Measurements from ENCODE around the gene FHL5.

Gene FHL5

GRCh38 chr6:96537726-96538125, 25.2 kb upstream of the FHL5 start:
- Histone ChIP-seq H3K27me3 (ENCODE audit: control insufficient read depth in 1 of 2, insufficient read depth in 1 of 2, low read length in 2 of 2) (no peaks in the 10 kb centered on the region), H2BK12ac (ENCODE audit: low read length in 2 of 2) (no peak overlapping the region), H3K9me3 (ENCODE audit: control insufficient read depth, low read length) (no peaks in the 10 kb centered on the region), H2AFZ (ENCODE audit: low read depth, low read length) (no peak overlapping the region), H2BK5ac (ENCODE audit: low read depth, low read length, poor library complexity, severe bottlenecking) (no peak overlapping the region), H3K4me3 (ENCODE audit: insufficient read depth in 1 of 2, low read depth in 1 of 2, low read length in 2 of 2) (no peak overlapping the region), H2BK120ac (ENCODE audit: low read depth, low read length) (no peak overlapping the region), H2AK5ac (ENCODE audit: low read length, severe bottlenecking) (no peak overlapping the region), H3K18ac (ENCODE audit: low read depth in 1 of 2, low read length in 2 of 2) (no peak overlapping the region), H3K4ac (ENCODE audit: low read depth in 1 of 2, low read length in 2 of 2) (no peak overlapping the region), H2BK15ac (ENCODE audit: low read depth, poor library complexity, severe bottlenecking) (no peak overlapping the region), H3K14ac (ENCODE audit: low read length in 2 of 2) (no peak overlapping the region), H3K4me2 (ENCODE audit: low read length, poor library complexity, severe bottlenecking) (no peak overlapping the region), H3K4me1 (ENCODE audit: control insufficient read depth, insufficient read depth, low read depth, low read length) (no peaks in the 10 kb centered on the region), H3K23ac (ENCODE audit: low read length in 2 of 2) (no peak overlapping the region), H4K8ac (ENCODE audit: low read length) (no peak overlapping the region), H3K9ac (ENCODE audit: low read length) (no peak overlapping the region), H3K79me1 (replicated peaks; ENCODE audit: low read length, poor library complexity, severe bottlenecking) (no peaks in the 10 kb centered on the region), H3K27ac (ENCODE audit: low read length, poor library complexity, severe bottlenecking) (no peak overlapping the region), H4K91ac (ENCODE audit: low read length) (no peak overlapping the region), H3K36me3 (ENCODE audit: control insufficient read depth in 1 of 2, insufficient read depth in 2 of 2, low read depth in 1 of 2, low read length in 2 of 2) (peaks cover 0 to 74% of the 10 kb centered on the region in 2 experiments)
- 85% methylated on average over 3 of the region's 5 CpGs for WGBS
- DNase-seq, result no peak

- Histone ChIP-seq H2BK120ac (ENCODE audit: low read depth, low read length) (no peak overlapping the region), H3K4me2 (ENCODE audit: low read length, poor library complexity, severe bottlenecking) (no peak overlapping the region), H3K27ac (ENCODE audit: low read length, poor library complexity, severe bottlenecking) (no peak overlapping the region), H3K79me1 (replicated peaks; ENCODE audit: low read length, poor library complexity, severe bottlenecking) (no peaks in the 10 kb centered on the region), H3K4me1 (ENCODE audit: control insufficient read depth, insufficient read depth, low read depth, low read length) (no peaks in the 10 kb centered on the region), H2AK5ac (ENCODE audit: low read length, severe bottlenecking) (no peak overlapping the region), H2BK5ac (ENCODE audit: low read depth, low read length, poor library complexity, severe bottlenecking) (no peak overlapping the region), H2BK12ac (ENCODE audit: low read length in 2 of 2) (no peak overlapping the region), H2AFZ (ENCODE audit: low read depth, low read length) (no peak overlapping the region), H3K23ac (ENCODE audit: low read length in 2 of 2) (no peak overlapping the region), H3K9ac (ENCODE audit: low read length) (no peak overlapping the region), H3K9me3 (ENCODE audit: control insufficient read depth, low read length) (no peaks in the 10 kb centered on the region), H2BK15ac (ENCODE audit: low read depth, poor library complexity, severe bottlenecking) (no peak overlapping the region), H3K4ac (ENCODE audit: low read depth in 1 of 2, low read length in 2 of 2) (no peak overlapping the region), H4K91ac (ENCODE audit: low read length) (no peak overlapping the region), H3K14ac (ENCODE audit: low read length in 2 of 2) (no peak overlapping the region), H3K36me3 (ENCODE audit: control insufficient read depth in 1 of 2, insufficient read depth in 2 of 2, low read depth in 1 of 2, low read length in 2 of 2) (peaks cover 0 to 89% of the 10 kb centered on the region in 2 experiments), H4K8ac (ENCODE audit: low read length) (no peak overlapping the region), H3K27me3 (ENCODE audit: control insufficient read depth in 1 of 2, insufficient read depth in 1 of 2, low read length in 2 of 2) (no peaks in the 10 kb centered on the region), H3K4me3 (ENCODE audit: insufficient read depth in 1 of 2, low read depth in 1 of 2, low read length in 2 of 2) (no peak overlapping the region), H3K18ac (ENCODE audit: low read depth in 1 of 2, low read length in 2 of 2) (no peak overlapping the region)
- peak; percentile 14 for DNase-seq
Observed at GRCh38 chr6:96542702-96543101, 20.2 kb upstream of the FHL5 start.

GRCh38 chr6:96545882-96546281, 17.0 kb upstream of the FHL5 start:
- H3K4me2 ChIP-seq (ENCODE audit: low read length, poor library complexity, severe bottlenecking), result no peak overlapping the region
- H2BK12ac ChIP-seq (ENCODE audit: low read length in 2 of 2), result no peak overlapping the region
- H3K9ac ChIP-seq (ENCODE audit: low read length), result no peak overlapping the region
- no peak overlapping the region for H4K8ac ChIP-seq (ENCODE audit: low read length)
- no peak overlapping the region for H4K91ac ChIP-seq (ENCODE audit: low read length)
- no peak overlapping the region for H2AK5ac ChIP-seq (ENCODE audit: low read length, severe bottlenecking)
- no peaks in the 10 kb centered on the region for H3K27me3 ChIP-seq (ENCODE audit: control insufficient read depth in 1 of 2, insufficient read depth in 1 of 2, low read length in 2 of 2)
- peaks cover 0 to 83% of the 10 kb centered on the region in 2 experiments for H3K36me3 ChIP-seq (ENCODE audit: control insufficient read depth in 1 of 2, insufficient read depth in 2 of 2, low read depth in 1 of 2, low read length in 2 of 2)
- no peak overlapping the region for H3K27ac ChIP-seq (ENCODE audit: low read length, poor library complexity, severe bottlenecking)
- H2BK5ac ChIP-seq (ENCODE audit: low read depth, low read length, poor library complexity, severe bottlenecking), result no peak overlapping the region
- H3K14ac ChIP-seq (ENCODE audit: low read length in 2 of 2), result no peak overlapping the region
- H3K9me3 ChIP-seq (ENCODE audit: control insufficient read depth, low read length), result no peaks in the 10 kb centered on the region
- no peaks in the 10 kb centered on the region for H3K4me1 ChIP-seq (ENCODE audit: control insufficient read depth, insufficient read depth, low read depth, low read length)
- WGBS, result 94% methylated on average over 2 of the region's 3 CpGs
- no peak overlapping the region for H3K4ac ChIP-seq (ENCODE audit: low read depth in 1 of 2, low read length in 2 of 2)
- no peak overlapping the region for H2BK120ac ChIP-seq (ENCODE audit: low read depth, low read length)
- H2AFZ ChIP-seq (ENCODE audit: low read depth, low read length), result no peak overlapping the region
- no peak overlapping the region for H3K4me3 ChIP-seq (ENCODE audit: insufficient read depth in 1 of 2, low read depth in 1 of 2, low read length in 2 of 2)
- DNase-seq, result no peak
- H3K23ac ChIP-seq (ENCODE audit: low read length in 2 of 2), result no peak overlapping the region
- no peaks in the 10 kb centered on the region for H3K79me1 ChIP-seq (replicated peaks; ENCODE audit: low read length, poor library complexity, severe bottlenecking)
- no peak overlapping the region for H3K18ac ChIP-seq (ENCODE audit: low read depth in 1 of 2, low read length in 2 of 2)
- no peak overlapping the region for H2BK15ac ChIP-seq (ENCODE audit: low read depth, poor library complexity, severe bottlenecking)

DNA sequence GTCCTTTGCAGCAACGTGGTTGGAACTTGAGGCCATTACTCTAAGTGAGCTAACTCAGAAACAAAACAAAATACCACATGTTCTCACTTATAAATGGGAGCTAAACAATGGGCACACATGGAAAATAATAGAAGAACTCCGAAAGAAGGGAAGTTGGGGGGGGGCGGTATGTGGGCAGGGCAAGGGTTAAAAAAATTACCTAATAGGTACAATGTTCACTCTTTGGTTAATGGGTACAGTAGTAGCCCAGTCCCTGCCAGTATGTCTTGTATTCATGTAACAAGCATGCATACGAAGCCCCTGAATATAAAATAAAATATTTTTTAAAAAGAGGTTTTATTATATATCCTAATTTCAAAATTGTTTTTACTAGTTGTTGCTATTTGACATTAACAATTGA, 15.3 kb upstream of the FHL5 start:
- 100% methylated on average over 2 of the region's 4 CpGs for WGBS
- no peak overlapping the region for H3K4me3 ChIP-seq (ENCODE audit: insufficient read depth in 1 of 2, low read depth in 1 of 2, low read length in 2 of 2)
- no peak overlapping the region for H2AK5ac ChIP-seq (ENCODE audit: low read length, severe bottlenecking)
- H4K8ac ChIP-seq (ENCODE audit: low read length), result no peak overlapping the region
- no peaks in the 10 kb centered on the region for H3K79me1 ChIP-seq (replicated peaks; ENCODE audit: low read length, poor library complexity, severe bottlenecking)
- H3K4me2 ChIP-seq (ENCODE audit: low read length, poor library complexity, severe bottlenecking), result no peak overlapping the region
- peaks cover 0 to 89% of the 10 kb centered on the region in 2 experiments for H3K36me3 ChIP-seq (ENCODE audit: control insufficient read depth in 1 of 2, insufficient read depth in 2 of 2, low read depth in 1 of 2, low read length in 2 of 2)
- H3K4me1 ChIP-seq (ENCODE audit: control insufficient read depth, insufficient read depth, low read depth, low read length), result no peaks in the 10 kb centered on the region
- H3K4ac ChIP-seq (ENCODE audit: low read depth in 1 of 2, low read length in 2 of 2), result no peak overlapping the region
- H3K23ac ChIP-seq (ENCODE audit: low read length in 2 of 2), result no peak overlapping the region
- DNase-seq, result no peak
- no peak overlapping the region for H3K18ac ChIP-seq (ENCODE audit: low read depth in 1 of 2, low read length in 2 of 2)
- no peak overlapping the region for H2AFZ ChIP-seq (ENCODE audit: low read depth, low read length)
- no peak overlapping the region for H3K27ac ChIP-seq (ENCODE audit: low read length, poor library complexity, severe bottlenecking)
- H4K91ac ChIP-seq (ENCODE audit: low read length), result no peak overlapping the region
- no peak overlapping the region for H2BK15ac ChIP-seq (ENCODE audit: low read depth, poor library complexity, severe bottlenecking)
- no peaks in the 10 kb centered on the region for H3K9me3 ChIP-seq (ENCODE audit: control insufficient read depth, low read length)
- no peak overlapping the region for H3K9ac ChIP-seq (ENCODE audit: low read length)
- H3K14ac ChIP-seq (ENCODE audit: low read length in 2 of 2), result no peak overlapping the region
- H2BK120ac ChIP-seq (ENCODE audit: low read depth, low read length), result no peak overlapping the region
- no peak overlapping the region for H2BK5ac ChIP-seq (ENCODE audit: low read depth, low read length, poor library complexity, severe bottlenecking)
- no peaks in the 10 kb centered on the region for H3K27me3 ChIP-seq (ENCODE audit: control insufficient read depth in 1 of 2, insufficient read depth in 1 of 2, low read length in 2 of 2)
- H2BK12ac ChIP-seq (ENCODE audit: low read length in 2 of 2), result no peak overlapping the region
